Tibial nerve (tissue), 4 donors: ENCODE data around the gene MZT2B.
"Not testable (repeated sequence)": the region's sequence is repeated elsewhere in the genome, so short reads cannot be mapped to it uniquely, and the experiment has no call there.

Experiments
- CTCF ChIP-seq, 5 experiments: fragments of 200-600 bp in 3 of 5; fragments of 450-650 bp in 2 of 5; sonication (generic) in 3 of 5; IDR thresholded peaks; one replicate each; pipeline ENCODE4 v1.5.1; 2016 to 2019; ENCODE audit warnings: antibody characterized with exemption in 5 of 5, mild to moderate bottlenecking in 3 of 5, moderate library complexity in 2 of 5
- EP300 ChIP-seq, 2 donors: sonication (generic); formaldehyde crosslinking; IDR thresholded peaks; one replicate each; pipeline ENCODE4 v1.6.1; 2017; ENCODE audit warnings: antibody characterized with exemption in 2 of 2, mild to moderate bottlenecking in 1 of 2
- POLR2A ChIP-seq, 2 donors: fragments of 450-650 bp; IDR thresholded peaks; one replicate each; pipeline ENCODE4 v1.6.1; 2017; ENCODE audit warnings: antibody characterized with exemption in 2 of 2, mild to moderate bottlenecking in 2 of 2, moderate library complexity in 2 of 2

GRCh38 chr2:130141645-130142370 lies 40.3 kb upstream of the MZT2B start:
- not testable (repeated sequence) for TF ChIP-seq CTCF, POLR2A, EP300 (IDR thresholded peaks at IDR 0.05)
